Measurements from ENCODE around the gene ECHDC1. TPM values are rescaled to one million over a fixed set of nuclear protein-coding genes. Genes with fewer than 3 reads are reported as not detected.

The ECHDC1 gene
- total RNA-seq, 4 donors from 2014 or later, result 55.4 to 149 (median 71.5) TPM

GRCh38 chr6:127328043-127328609 is 15.3 kb downstream of the ECHDC1 start:
- intact Hi-C loops (cut with DNase I), result no loop called here
- TF ChIP-seq, protein P1, sequence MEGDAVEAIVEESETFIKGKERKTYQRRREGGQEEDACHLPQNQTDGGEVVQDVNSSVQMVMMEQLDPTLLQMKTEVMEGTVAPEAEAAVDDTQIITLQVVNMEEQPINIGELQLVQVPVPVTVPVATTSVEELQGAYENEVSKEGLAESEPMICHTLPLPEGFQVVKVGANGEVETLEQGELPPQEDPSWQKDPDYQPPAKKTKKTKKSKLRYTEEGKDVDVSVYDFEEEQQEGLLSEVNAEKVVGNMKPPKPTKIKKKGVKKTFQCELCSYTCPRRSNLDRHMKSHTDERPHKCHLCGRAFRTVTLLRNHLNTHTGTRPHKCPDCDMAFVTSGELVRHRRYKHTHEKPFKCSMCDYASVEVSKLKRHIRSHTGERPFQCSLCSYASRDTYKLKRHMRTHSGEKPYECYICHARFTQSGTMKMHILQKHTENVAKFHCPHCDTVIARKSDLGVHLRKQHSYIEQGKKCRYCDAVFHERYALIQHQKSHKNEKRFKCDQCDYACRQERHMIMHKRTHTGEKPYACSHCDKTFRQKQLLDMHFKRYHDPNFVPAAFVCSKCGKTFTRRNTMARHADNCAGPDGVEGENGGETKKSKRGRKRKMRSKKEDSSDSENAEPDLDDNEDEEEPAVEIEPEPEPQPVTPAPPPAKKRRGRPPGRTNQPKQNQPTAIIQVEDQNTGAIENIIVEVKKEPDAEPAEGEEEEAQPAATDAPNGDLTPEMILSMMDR (IDR thresholded peaks at IDR 0.05), result no peak
- Histone ChIP-seq H3K4me1 (peaks cover 6 to 8% of the 10 kb centered on the region in 2 donors), H3K4me3 (replicated peaks in 1 of 3) (no peak overlapping the region), H3K9me3 (no peaks in the 10 kb centered on the region), H3K27me3 (no peaks in the 10 kb centered on the region), H3K27ac (no peak overlapping the region), H3K36me3 (peaks cover 6% of the 10 kb centered on the region in 2 donors)
- no peak for DNase-seq

DNA sequence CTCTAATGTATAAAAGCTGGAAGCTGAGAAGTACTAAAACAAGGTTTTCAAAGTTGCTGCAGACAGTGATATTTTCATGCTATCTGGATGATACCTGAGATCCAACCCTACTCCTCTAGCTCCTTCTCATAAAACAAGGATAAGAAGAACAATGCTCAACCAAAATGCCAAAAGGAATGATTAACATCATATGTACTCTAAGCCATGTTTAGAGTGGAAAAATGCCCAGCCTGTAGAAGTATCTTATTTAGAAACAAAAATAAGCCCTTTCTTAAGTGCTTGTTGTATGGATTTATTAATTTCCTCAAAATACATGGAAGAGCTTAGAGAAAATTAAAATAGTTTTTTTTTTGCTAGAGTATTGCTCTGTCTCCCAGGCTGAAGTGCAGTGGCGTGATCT is 23.7 kb downstream of the ECHDC1 start:
- H3K4me3 ChIP-seq (replicated peaks in 1 of 3), result no peak overlapping the region

DNA sequence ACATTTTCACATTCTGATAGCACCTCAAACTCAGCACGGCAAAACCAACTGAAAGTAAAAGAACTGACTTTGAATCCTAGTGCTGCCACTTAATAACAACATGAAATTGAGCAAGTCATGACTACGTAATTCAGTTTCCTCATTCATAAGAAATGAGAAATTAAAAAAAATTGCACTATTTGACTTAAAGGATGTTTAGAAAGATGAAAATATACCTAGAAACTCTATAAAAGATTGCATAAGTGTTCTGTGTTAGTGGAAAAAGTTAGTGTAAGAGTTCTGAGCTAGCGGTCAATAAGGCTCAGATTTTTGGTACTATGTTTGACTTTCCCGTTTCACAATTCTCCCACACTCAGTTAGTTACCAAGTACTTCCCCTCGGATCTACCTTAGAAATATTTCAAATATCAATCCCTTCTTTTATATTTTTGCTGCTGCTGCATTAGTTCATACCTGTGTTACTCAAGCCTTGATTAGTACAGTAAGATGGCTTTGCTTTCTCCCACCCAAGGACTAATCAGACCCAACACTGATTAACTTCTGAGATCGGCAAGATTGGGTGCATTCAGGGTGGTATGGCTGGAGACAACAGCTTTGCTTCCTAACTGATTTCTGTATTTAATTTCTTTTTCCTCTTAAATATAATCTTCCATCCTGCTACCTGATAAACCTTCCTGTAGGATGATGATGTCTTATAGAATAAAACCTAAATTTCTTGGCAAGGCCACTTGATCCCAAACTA is 25.9 kb downstream of the ECHDC1 start:
- DNase-seq, result no peak
- no peak overlapping the region for H3K4me3 ChIP-seq (replicated peaks in 1 of 3)
- no peaks in the 10 kb centered on the region for H3K9me3 ChIP-seq
- H3K36me3 ChIP-seq, result no peaks in the 10 kb centered on the region
- intact Hi-C loops (cut with DNase I), result no loop called here
- WGBS, 2 donors, result 78% methylated on average over 6 of the region's 6 CpGs
- TF ChIP-seq, protein P1 (IDR thresholded peaks at IDR 0.05), result no peak
- no peak for TF ChIP-seq POLR2A (IDR thresholded peaks at IDR 0.05)
- H3K4me1 ChIP-seq, result no peaks in the 10 kb centered on the region
- H3K27me3 ChIP-seq, result no peaks in the 10 kb centered on the region
- H3K27ac ChIP-seq, result no peak overlapping the region

More for the DNA sequence above, 23.7 kb downstream of the ECHDC1 start:
- H3K27me3 ChIP-seq, result no peaks in the 10 kb centered on the region
- no peaks in the 10 kb centered on the region for H3K4me1 ChIP-seq
- intact Hi-C loops (cut with DNase I), result no loop called here
- no peaks in the 10 kb centered on the region for H3K36me3 ChIP-seq
- no peaks in the 10 kb centered on the region for H3K9me3 ChIP-seq
- TF ChIP-seq, protein P1 (IDR thresholded peaks at IDR 0.05), result no peak
- TF ChIP-seq POLR2A (IDR thresholded peaks at IDR 0.05), result no peak
- WGBS, 2 donors, result 100% methylated on average over 1 of the region's 1 CpG
- H3K27ac ChIP-seq, result no peak overlapping the region
- no peak for DNase-seq

- 94 to 98% methylated on average over 1 of the region's 1 CpG for WGBS, 2 donors
- intact Hi-C loops (cut with DNase I), result loop anchor here (10.0 kb wide), 1 partner anchor 119 kb away; no protein-coding TSS in a partner anchor
Measured at GRCh38 chr6:127305741-127306140, 37.7 kb downstream of the ECHDC1 start.

More at GRCh38 chr6:127305741-127306140, 37.7 kb downstream of the ECHDC1 start:
- no peaks in the 10 kb centered on the region for H3K27me3 ChIP-seq
- no peaks in the 10 kb centered on the region for H3K36me3 ChIP-seq
- no peak overlapping the region for H3K27ac ChIP-seq
- no peak overlapping the region for H3K4me3 ChIP-seq (replicated peaks in 1 of 3)
- DNase-seq, result no peak
- no peaks in the 10 kb centered on the region for H3K9me3 ChIP-seq
- H3K4me1 ChIP-seq, result peaks cover 15 to 16% of the 10 kb centered on the region in 2 donors
- TF ChIP-seq POLR2A (IDR thresholded peaks at IDR 0.05), result no peak
- TF ChIP-seq, protein P1 (IDR thresholded peaks at IDR 0.05), result no peak
